NCI-H146 treated with DMSO at 0.1 percent for 48 hours (cell line): ENCODE results near the gene SPZ1.
"Not testable (repeated sequence)": the region's sequence is repeated elsewhere in the genome, so short reads cannot be mapped to it uniquely, and the experiment has no call there.

Experiments
- DNase-seq: peaks from one replicate; lab custom pipeline; 2025; ENCODE audit not compliant: unreplicated experiment; lab: John Stamatoyannopoulos, UW

The SPZ1 gene

DNA sequence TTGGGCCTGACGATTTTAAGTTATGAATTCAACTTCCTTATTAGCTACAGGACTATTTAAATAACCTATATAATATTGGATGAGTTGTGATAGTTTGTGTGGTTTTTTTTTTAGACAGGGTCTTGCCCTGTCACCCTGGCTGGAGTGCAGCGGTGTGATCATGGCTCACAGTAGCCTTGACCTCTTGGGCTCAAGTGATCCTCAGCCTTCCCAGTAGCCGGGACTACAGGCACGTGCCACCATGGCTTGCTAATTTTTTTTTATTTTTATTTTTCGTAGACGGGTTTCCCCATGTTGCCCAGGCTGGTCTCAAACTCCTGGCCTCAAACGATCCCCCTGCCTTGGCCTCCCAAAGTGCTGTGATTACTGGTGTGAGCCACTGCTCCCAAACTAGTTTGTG, 17.6 kb downstream of the SPZ1 start:
- no peak for DNase-seq

DNA sequence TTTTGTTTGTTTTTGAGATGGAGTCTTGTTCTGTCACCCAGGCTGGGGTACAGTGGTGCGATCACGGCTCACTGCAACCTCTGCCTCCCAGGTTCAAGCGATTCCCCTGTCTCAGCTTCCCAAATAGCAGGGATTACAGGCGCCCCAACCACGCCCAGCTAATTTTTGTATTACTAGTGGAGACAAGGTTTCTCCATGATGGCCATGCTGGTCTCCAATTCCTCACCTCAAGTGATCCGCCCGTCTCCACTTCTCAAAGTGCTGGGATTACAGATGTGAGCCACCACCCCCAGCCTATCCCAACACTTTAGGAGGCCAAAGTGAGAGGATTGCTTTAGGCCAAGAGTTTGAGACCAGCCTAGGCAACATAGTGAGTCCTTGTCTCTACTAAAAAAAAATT, 19.3 kb downstream of the SPZ1 start:
- no peak for DNase-seq

DNA sequence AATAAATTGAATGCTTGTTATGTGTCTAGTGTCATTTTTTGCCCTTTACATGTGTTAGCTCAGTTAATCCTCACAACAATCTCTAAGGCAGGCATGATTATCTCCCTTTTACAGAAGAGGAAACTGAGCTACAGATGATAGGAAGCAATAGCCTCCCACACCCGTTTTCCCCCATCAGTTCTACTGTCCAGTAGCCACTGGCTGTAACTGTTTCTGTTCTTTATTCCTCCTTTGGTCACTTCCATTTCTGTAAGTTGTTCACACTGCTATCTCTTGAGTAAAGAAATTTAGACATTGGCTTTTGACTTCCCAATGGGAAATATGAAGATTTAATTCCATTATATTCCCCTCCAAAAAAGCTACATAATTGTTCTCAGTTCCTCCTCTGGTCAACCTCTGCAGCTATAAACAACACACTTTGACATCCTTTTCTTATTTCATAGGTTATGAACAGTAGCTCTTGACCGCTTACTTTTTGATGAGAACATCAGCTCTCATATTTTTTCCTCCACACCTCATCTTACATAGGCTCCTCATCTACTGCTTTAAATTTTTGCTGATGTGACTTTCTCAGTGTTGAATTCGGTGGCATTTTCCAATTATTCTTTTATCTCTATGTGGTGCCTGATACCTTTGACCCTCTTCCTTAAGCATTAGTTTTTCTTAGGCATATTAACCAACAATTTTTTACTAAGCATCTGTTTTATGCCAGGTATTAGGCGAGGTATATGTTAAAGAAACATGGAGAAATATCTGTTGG, 21.4 kb downstream of the SPZ1 start:
- DNase-seq = no peak

DNA sequence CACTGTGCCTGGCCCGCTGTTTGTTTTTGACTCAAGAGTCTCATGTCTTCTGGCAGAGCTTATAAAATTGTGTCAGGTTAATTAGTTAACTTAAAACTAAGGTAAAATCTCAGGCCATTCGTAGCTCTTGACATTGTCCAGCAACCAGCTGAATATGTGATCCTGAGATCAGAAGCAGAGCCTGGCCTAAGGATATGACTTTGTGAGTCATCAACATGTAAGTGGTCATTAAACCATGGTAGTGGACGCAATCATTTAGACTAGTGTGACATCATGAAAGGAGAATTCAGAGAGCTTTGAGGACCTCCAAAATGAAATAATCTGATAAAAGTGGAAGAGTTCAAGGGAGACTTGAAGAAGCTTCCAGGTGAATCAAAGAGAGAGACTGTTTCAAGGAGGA, 23.3 kb downstream of the SPZ1 start:
- DNase-seq = no peak

GRCh38 chr5:80346055-80346454, 26.3 kb downstream of the SPZ1 start:
- DNase-seq = peak; percentile 9

DNA sequence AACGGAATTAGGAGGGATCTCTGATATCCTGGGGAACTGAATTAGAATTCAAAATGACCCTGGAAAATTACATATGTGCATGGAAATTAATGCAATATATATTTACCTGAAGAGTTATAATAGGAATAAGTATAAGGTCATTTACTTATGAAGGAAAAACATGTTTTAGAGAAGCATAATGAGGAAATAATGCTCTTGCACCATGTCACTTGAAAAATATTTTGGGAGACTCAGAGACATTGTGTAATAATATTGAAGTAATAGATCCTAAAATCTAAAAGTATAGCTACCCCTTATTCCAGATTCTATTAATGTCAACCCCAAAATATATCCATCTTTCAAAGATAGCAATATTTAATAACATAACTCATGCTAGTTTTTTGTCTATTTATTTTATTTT, 28.4 kb downstream of the SPZ1 start:
- no peak for DNase-seq

- not testable (repeated sequence) for DNase-seq
These were observed 31.2 kb downstream of the SPZ1 start for GRCh38 chr5:80351019-80351418.

DNA sequence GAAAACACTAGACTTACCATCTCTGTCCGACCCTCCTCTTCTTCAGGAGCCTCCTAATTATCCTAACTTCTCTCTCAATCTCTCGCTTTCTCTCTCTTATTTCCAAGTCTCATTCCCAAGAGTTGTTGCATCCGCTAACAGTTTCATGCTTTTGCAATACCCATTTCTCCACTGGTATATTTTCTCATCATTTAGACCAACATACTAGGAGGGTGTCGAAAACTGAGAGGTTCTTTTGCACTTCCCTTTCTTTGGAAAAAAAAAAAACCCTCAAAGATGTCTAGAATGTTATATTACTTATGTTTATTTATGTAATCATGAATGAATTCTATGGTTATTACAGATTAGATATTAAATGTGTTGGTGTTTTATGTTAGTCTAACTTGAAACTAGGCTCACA, 35.9 kb downstream of the SPZ1 start:
- DNase-seq = no peak

GRCh38 chr5:80357671-80358070, 37.9 kb downstream of the SPZ1 start:
- no peak for DNase-seq

- DNase-seq = no peak
These were observed 41.2 kb downstream of the SPZ1 start for GRCh38 chr5:80360914-80361444.

- DNase-seq = no peak
These were observed 45.1 kb downstream of the SPZ1 start for GRCh38 chr5:80364892-80365291.

DNA sequence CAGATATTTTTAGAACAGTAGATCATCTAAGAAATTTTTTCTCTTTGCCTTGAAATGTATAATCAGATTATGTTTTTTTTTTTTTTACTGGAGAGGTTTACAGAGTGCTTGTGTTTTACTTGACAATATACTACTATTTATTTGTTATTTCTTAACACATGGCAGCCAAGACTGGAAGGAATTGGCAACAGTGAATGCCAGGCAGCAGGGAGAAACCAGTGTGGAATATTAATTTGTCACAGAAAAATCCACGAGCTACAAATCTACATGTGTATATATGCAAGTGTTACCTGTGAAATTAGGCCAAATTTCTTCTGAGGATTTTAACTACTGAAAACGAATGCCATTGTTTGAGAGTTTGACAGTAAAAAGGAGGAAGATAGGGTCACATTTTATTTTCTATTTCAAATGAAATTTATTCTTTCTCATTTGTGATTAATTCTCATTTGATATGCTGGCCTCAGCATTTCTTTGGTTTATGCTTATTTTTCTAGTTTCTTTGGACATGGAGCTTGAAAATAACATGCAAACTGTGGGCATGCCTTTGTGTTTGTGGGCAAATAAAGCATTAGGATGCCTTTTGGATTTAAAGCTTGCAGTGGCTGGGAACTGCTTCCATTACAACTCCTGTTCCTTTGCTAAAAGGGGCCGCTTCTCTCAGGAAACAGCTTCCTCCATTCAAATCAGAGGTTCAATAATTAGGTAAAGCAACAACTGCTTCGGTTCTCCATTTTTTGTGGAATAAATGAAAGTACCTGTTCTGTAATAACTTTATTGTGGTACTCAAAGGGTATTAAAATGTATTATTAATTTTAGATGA, 49.1 kb downstream of the SPZ1 start:
- peak; percentile 77 for DNase-seq

GRCh38 chr5:80369521-80369920, 49.7 kb downstream of the SPZ1 start:
- DNase-seq = peak; percentile 92

- no peak for DNase-seq
These were observed 50.6 kb downstream of the SPZ1 start for GRCh38 chr5:80370390-80370789.
